ENCODE data around the gene P2RY2.

The P2RY2 gene

GRCh38 chr11:73218106-73218829 is at the start of gene P2RY2:
TSS of gene P2RY2 (plus strand) at chr11:73218281. CDS start at chr11:73234160, 15,879 bp downstream.
- DNase-seq: peak in 6 of 56 donors; percentile 7 to 66 (median 40)

- DNase-seq: no peak
These were observed 49.0 kb upstream of the P2RY2 start for GRCh38 chr11:73168925-73169579.

GRCh38 chr11:73170140-73170539 is 47.9 kb upstream of the P2RY2 start:
- no peak for DNase-seq

- no peak for DNase-seq
These were observed 46.5 kb upstream of the P2RY2 start for GRCh38 chr11:73171436-73172161.

- no peak for DNase-seq
These were observed 45.0 kb upstream of the P2RY2 start for GRCh38 chr11:73172992-73173656.

- no peak for DNase-seq
These were observed 44.2 kb upstream of the P2RY2 start for GRCh38 chr11:73173755-73174494.

GRCh38 chr11:73174495-73174791 is 43.6 kb upstream of the P2RY2 start:
- DNase-seq: no peak

GRCh38 chr11:73175551-73176144 is 42.4 kb upstream of the P2RY2 start:
- DNase-seq: no peak

GRCh38 chr11:73176145-73176873 is 41.8 kb upstream of the P2RY2 start:
- DNase-seq: no peak

GRCh38 chr11:73176874-73177155 is 41.3 kb upstream of the P2RY2 start:
- DNase-seq: no peak

- DNase-seq: peak in 44 of 56 donors; percentile 15 to 66 (median 43)
These were observed 40.7 kb upstream of the P2RY2 start for GRCh38 chr11:73177380-73177777.

GRCh38 chr11:73177778-73178539 is 40.1 kb upstream of the P2RY2 start:
- DNase-seq: peak in 53 of 56 donors; percentile 30 to 91 (median 71)

- no peak for DNase-seq
These were observed 39.4 kb upstream of the P2RY2 start for GRCh38 chr11:73178681-73179080.

GRCh38 chr11:73182824-73183321 is 35.2 kb upstream of the P2RY2 start:
- no peak for DNase-seq

GRCh38 chr11:73184953-73185671 is 33.0 kb upstream of the P2RY2 start:
- DNase-seq: peak in 33 of 56 donors; percentile 5 to 77 (median 24)

GRCh38 chr11:73185680-73186293 is 32.3 kb upstream of the P2RY2 start:
- no peak for DNase-seq

- no peak for DNase-seq
These were observed 31.7 kb upstream of the P2RY2 start for GRCh38 chr11:73186294-73186850.

- DNase-seq: no peak
These were observed 31.2 kb upstream of the P2RY2 start for GRCh38 chr11:73186886-73187285.

All from nucleus accumbens (tissue), 56 donors.